ENCODE data around the gene PI3.

DNA sequence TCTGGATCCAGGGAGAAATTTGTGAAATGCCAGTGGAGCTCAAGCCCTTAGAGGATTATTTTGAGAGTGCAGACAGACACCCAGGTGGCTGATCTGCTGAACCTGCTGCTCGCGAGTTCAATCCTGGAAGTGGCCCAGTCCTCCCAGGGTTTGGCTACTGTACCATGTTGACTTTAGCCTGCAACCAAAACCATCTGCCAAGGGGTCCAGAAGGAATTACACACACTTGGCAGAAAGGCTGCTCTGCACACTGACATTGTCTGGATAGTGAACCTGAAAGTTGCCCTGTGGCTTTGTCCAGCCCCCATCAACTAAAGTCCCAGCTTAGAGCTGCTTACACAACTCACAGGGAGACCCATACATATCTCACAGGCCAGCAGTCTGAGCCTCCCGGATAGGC, 21.6 kb upstream of the PI3 start:
- no peak for TF ChIP-seq SIX5 (IDR thresholded peaks at IDR 0.05; ENCODE audit: low read depth, low read length)
- no peak for TF ChIP-seq JUND (IDR thresholded peaks at IDR 0.05; ENCODE audit: low read length)
- TF ChIP-seq TCF12 (IDR thresholded peaks at IDR 0.05; ENCODE audit: low read depth, low read length) = no peak
- TF ChIP-seq CREB1 (IDR thresholded peaks at IDR 0.05) = no peak
- TF ChIP-seq, protein P1, sequence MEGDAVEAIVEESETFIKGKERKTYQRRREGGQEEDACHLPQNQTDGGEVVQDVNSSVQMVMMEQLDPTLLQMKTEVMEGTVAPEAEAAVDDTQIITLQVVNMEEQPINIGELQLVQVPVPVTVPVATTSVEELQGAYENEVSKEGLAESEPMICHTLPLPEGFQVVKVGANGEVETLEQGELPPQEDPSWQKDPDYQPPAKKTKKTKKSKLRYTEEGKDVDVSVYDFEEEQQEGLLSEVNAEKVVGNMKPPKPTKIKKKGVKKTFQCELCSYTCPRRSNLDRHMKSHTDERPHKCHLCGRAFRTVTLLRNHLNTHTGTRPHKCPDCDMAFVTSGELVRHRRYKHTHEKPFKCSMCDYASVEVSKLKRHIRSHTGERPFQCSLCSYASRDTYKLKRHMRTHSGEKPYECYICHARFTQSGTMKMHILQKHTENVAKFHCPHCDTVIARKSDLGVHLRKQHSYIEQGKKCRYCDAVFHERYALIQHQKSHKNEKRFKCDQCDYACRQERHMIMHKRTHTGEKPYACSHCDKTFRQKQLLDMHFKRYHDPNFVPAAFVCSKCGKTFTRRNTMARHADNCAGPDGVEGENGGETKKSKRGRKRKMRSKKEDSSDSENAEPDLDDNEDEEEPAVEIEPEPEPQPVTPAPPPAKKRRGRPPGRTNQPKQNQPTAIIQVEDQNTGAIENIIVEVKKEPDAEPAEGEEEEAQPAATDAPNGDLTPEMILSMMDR (IDR thresholded peaks at IDR 0.05; ENCODE audit: control extremely low read depth in 1 of 3, insufficient read depth in 1 of 3, low read depth in 1 of 3, low read length in 3 of 3) = no peak
- TF ChIP-seq SAP30 (IDR thresholded peaks at IDR 0.05; ENCODE audit: insufficient read depth, insufficient replicate concordance, low read length) = no peak
- no peak for TF ChIP-seq RNF2 (IDR thresholded peaks at IDR 0.05; ENCODE audit: borderline replicate concordance, low read depth, low read length, missing control alignments, poor library complexity, severe bottlenecking)
- no peak for TF ChIP-seq EP300 (IDR thresholded peaks at IDR 0.05; ENCODE audit: borderline replicate concordance in 1 of 2, low read depth in 2 of 2, low read length in 2 of 2)
- TF ChIP-seq SUZ12 (IDR thresholded peaks at IDR 0.05; ENCODE audit: low read length) = no peak
- no peak for TF ChIP-seq CBX5 (IDR thresholded peaks at IDR 0.05; ENCODE audit: low read depth, low read length)
- no peak for TF ChIP-seq CEBPB (IDR thresholded peaks at IDR 0.05; ENCODE audit: low read depth, low read length)
- TF ChIP-seq GABPA (IDR thresholded peaks at IDR 0.05; ENCODE audit: borderline replicate concordance, insufficient read depth, low read length) = no peak
- TF ChIP-seq TEAD4 (IDR thresholded peaks at IDR 0.05; ENCODE audit: low read depth, low read length) = no peak
- no peak for TF ChIP-seq RBBP5 (IDR thresholded peaks at IDR 0.05; ENCODE audit: borderline replicate concordance, low read depth, low read length)
